Activated CD4-positive, alpha-beta T cell treated with anti-CD3 and anti-CD28 coated beads, Interleukin-2, amount 50 U/mL, for 24 hours (primary cell): ENCODE data around the gene LRMDA.
"Not testable (repeated sequence)": the region's sequence is repeated elsewhere in the genome, so short reads cannot be mapped to it uniquely, and the experiment has no call there.

Source experiments
- DNase-seq, 2 donors: peaks; one replicate each; pipeline ENCODE4 v3.0.0-alpha.2; 2020; ENCODE audit warnings: low read depth in 1 of 2, low spot score in 1 of 2

Gene LRMDA

DNA sequence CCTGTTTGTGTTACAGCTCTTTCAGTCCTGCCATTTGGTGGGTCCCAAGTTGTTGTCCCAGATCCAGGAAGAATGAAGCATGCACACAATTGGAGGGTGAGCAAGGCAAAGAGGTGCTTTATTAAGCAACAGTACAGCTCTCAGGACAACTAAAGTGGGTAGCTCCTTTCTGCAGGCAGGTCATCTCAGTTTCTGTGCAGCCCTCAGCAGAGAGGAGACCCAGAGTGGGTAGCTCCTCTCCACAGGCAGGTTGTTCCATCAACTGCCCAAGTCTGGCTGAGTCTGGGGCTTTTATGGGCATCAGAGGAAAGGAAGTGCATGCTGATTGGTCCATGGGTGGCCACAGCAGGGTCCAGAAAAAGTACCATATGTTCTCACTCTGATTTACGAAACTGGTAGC is 624.5 kb downstream of the LRMDA start:
- DNase-seq, result no peak

DNA sequence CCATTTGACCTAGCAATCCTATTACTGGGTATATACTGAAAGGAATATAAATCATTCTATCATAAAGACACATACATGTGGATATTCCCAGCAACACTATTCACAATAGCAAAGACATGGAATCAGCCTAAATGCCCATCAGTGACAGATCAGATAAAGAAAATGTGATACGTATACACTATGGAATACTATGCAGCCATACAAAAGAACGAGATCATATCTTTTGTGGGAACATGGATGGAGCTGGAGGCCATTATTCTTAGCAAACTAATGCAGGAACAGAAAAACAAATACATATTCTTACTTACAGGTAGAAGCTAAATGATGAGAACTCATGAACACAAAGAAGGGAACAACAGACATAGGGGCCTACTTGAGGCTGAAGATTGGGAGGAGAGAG is 629.6 kb downstream of the LRMDA start:
- DNase-seq, result not testable (repeated sequence)

DNA sequence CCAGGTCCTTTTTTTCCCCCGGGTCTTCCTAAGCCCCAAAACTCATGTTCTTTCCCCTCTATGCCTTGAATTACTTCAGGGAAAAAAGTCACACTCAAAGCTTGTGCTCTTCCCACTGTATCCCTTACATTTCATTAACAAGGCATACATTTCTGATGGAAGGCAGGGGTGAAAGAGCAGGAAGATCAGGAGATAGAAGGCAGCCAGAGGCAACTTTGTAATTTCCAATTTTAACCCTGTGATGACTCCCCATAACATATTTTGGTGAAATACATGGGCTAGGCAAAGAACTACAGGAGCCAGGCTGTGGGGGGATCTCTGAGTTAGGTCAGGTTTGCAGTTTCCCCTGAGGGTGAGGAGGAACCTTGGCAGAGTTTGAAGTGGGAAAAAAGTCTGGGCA is 635.0 kb downstream of the LRMDA start:
- no peak for DNase-seq

DNA sequence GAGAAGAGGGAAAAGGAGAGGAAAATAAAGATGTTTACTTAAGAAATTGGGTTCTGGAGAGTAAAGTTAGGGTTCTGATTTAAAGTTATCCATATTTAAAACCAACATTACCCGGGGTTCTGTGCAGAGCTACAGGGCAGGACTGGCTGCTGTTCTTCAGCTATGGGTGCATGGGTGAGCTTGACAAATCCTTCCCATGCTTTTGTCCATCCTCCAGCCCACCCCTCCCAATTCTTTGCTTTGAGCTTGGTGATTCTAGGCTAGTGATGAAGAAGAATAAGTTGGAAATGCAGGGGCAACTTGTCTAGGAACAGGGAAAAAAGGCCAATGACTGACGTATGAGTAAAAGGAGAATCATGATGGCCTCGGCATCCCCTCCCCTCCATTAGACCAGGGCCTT is 636.0 kb downstream of the LRMDA start:
- no peak for DNase-seq

DNA sequence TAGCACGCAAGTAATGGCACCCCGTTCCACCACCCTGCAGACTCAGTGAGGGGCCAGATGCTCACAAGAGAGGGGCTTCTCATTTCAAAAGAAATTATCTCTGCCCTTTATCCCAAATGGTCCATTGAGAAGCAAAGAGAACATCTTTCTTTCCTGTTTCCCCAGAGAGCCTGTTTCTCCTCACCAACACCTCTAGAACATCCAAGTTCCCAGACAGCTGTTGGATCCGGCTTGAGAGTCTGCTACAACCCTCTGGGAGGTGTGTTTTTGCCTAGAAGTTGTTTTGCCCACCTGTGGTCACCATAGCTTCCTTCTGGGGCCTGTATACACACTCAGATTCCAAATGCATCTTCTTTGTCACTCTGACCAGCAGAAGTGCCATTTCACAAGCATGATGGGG is 637.4 kb downstream of the LRMDA start:
- DNase-seq, result no peak

DNA sequence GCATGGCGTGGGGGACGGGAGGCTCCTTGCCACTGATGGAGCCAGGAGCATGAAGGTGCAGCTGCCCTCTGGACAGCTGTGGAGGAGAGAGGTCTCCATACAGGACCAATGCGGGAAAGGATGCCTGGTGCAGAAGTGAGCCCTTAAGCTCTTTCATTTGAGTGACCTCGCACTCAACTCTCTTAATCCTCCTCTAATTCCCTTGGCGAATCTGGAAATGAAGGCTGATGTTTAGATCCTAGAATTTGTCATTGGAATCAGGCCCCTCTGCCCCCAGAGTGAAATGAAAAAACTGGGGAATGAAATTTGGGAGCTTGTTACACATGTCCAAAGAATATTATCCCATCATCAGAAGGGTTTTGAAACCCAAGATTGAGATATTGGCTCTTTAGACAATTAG is 639.5 kb downstream of the LRMDA start:
- DNase-seq, result no peak

DNA sequence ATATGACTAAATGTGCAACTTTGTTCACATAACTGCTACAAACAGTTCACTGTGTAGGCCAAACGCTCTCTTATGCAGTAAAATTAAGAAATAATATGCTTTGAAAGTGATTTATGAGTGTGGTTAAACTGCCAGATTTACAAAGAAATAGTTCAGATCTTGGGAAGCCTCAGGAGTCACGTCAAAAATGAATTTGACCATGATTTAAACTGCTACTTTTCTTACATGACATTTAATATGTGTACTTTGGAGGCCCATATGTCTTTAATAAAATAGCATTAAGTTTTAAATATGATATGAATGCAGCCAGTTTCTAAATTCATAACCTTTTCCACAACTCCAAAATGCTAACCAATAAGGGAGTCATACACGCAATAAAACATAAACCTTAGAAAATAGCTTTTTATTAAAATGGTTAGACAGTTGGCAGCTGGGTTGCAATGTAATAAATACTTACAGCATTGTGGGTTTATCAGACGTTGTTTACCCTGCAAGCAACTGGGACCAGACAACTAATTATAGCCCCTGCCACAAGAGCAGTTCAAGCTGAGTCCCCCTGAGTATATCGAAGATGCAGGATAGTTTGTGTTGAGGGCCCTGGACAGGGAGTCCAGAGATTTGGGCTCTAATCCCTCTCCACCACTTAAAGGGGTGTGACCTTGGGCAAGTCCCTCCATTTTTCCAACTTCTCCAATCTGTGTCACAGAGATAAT is 640.4 kb downstream of the LRMDA start:
- no peak for DNase-seq

DNA sequence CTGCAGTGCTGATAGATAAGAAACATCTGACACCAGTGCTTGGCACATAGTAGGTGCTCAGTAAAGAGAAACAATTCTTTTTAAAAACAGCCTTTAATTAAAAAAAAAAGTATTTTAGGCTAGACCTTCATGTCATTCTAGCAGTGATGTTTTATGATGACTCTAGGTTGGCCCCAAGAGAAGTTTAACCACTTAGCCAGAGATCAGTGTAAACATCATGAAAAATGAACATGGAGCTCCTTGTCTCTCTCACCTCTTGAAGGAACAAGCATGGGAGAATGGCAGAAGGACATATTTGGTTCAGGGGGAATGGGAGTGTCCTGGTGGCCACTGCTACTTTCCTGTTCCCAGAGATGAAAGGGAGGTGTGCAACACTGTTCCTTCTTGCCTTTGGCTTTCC is 641.0 kb downstream of the LRMDA start:
- no peak for DNase-seq

DNA sequence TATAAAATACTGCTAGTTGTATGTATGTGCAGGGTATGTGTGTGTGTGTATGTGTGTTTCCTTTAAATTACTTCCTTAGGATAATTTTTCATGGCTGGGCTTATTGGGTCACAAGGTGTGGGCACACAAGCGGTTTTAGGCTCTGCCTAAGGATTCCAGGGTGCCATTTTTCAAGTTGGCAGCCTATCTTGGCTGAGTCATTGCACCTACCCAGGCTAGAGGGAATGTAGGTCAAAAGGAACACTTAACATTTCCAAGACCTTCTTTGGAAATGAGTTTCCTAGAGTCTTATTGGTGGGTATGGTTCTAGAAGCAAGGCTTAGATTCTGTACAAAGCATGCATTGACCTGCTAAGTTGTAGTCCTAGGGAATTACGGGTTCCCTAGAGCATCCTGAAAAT is 642.1 kb downstream of the LRMDA start:
- DNase-seq, result no peak

DNA sequence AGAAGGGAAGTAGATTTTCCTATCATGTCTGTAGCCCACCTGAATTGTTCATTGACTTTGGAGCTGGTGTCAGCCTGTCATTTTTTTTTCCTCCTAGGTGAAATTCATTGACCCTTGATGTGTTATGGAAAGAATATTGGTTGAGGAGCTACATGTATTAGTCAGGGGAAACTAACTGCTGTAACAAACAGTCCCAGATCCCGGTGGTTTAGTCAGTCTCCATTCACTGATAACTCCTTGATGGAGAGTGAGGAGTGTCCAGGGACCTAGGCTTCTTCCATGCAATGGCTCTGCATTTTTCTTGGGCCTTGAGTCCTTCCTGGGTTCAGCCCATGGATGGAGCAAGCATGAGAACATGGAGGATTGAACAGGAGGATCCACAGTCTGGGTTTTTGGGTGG is 643.2 kb downstream of the LRMDA start:
- no peak for DNase-seq

DNA sequence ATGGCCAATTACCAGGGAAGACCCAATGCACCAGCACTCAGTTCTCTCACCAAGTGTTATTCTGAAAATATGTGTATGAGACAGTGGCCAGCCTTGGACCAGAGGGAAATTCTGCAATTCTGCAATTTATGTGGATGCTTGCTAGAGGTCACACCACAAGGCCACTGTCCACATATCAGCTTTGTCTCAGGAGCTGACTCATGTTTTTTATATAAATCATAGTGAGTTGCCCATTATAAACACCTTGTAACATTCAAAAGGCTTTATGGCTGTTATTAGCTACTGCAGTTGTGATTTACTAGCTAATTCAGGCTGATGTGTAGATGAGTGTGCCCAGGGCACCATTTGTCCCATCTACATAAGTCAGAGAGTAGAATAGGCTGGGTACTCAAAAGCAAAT is 649.0 kb downstream of the LRMDA start:
- no peak for DNase-seq

DNA sequence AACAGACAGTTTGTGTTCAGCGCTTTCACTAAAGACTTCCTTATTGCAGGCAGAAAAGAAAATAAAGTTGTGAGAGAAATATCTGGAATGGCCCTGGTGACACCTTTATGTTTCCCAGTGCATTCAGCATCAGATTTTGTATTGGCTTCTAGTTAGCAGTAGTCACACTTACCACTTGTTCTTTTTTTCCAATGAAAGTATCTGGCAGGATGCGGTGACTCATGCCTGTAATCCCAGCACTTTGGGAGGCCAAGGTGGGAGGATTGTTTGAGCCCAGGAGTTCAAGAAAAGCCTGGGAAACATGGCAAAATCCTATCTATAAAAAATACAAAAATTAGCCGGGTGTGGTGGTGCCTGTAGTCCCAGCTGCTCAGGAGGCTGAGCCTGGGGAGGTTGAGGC is 649.6 kb downstream of the LRMDA start:
- no peak for DNase-seq

DNA sequence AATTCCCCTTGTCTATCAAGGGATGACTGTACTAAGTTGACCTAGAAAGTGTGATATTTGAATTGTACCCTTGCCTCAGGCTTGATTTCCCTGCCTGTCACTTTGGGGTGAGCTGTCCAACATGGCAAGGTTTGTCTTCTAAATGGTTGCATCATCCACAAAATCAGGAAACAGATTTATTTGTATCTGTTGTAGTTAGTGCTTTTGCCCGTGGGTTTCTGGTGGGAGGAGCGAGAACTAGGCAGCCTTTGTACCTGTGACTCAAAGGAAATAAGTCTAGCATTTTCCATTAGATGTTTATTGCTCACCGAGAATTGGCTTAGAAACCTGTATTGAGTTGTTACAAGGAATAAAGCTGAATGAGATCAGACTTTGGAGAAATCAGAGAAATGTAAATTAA is 650.8 kb downstream of the LRMDA start:
- DNase-seq, result no peak

DNA sequence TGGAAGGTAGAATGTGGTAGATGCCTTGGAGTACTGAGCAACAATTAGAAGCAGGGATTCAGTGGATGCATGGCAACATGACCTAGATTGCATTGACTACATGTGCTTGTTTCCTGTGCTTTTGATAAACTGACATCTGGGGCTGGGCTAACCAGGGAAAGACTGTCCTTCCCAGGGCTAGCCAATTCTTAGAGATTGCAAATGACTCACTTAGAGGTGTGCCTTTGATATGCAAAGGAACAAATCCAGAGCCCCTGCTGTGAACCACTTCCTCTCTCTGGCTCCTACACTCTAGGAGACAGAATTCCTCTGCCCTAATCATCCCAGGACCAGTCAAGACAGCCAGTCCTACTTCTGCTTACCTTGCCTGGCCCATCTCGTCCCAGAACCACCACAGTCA is 651.5 kb downstream of the LRMDA start:
- DNase-seq, result no peak

DNA sequence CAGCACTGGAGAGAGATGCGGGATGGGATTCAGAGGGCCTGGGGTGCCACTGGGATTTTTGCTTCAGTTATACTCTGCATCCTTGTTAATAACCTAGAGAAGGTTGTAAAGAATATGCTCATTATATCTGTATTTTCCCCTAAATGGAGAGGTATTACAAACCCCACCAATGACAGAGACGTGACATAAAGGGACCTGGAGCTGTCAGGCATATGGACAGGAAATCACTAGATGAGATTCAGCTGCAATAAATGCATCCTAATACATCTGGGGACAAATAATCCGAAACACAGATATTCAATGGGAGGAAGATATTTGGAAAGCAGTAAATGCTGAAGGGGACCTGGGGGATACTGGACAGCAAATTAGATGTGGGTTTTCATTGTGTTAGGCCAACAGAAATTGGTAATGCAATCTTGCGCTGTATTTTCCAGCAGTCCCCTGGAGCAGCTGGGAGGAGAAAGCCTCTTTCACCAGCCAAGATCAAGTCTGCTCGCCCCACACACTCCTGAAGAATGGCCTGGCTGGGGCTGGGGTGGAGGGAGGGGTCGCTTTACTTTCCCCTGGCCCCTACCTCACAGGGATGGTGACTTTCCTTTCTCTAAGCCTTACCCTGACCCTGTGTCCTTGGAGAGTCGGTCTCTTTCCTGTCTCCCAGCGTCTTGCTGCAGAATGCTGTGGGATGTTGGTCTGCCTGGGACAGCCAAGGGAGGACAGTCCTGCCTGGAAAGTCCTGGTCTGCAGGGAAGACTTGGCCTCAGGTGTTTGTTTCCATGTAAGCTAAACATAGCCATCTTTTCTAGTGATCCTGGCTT is 653.8 kb downstream of the LRMDA start:
- DNase-seq, result no peak

DNA sequence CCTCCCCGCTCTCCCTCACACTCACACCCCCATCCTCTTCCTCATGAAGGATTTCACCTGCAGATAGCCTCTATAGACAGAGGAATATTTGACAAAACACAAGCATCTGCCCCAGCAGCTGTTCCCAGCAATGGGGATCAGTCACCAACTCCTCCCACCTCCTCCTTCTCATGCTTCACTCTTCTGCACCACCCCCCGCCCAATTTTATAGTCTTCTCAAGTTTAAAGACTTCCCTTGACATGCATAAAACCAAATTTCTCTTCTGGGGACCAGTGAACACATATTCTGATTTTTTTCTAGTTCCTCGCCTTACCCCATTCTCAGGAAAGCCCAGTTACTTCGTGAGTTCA is 654.4 kb downstream of the LRMDA start:
- no peak for DNase-seq

DNA sequence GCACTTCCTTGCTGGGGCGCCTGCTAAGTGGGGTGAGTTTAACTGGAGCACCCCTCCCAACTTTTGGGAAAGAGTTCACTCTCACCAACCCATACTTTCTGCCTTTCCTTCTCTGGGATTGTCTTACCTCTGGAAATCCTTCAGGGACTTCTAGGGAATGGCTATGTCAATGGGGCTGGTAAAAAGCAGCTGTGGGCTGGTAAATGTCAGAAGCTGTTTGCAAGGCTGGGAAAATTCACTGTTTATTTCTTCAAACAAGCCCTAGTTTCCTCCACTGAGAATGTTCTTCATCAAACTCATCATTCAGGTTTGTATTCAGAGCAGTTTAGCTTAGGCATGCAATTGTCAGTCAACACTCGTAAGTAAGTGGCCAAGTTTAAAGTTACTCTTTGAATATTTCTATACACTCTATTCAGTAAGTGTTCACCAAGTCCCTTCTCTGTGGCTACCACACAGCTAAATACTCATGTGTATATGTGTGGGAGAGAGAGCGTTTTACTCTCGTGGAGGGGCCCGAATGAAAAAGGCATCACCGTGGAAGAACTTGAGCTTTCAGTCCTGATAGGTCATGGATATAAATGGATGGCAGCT is 654.8 kb downstream of the LRMDA start:
- DNase-seq, result no peak

DNA sequence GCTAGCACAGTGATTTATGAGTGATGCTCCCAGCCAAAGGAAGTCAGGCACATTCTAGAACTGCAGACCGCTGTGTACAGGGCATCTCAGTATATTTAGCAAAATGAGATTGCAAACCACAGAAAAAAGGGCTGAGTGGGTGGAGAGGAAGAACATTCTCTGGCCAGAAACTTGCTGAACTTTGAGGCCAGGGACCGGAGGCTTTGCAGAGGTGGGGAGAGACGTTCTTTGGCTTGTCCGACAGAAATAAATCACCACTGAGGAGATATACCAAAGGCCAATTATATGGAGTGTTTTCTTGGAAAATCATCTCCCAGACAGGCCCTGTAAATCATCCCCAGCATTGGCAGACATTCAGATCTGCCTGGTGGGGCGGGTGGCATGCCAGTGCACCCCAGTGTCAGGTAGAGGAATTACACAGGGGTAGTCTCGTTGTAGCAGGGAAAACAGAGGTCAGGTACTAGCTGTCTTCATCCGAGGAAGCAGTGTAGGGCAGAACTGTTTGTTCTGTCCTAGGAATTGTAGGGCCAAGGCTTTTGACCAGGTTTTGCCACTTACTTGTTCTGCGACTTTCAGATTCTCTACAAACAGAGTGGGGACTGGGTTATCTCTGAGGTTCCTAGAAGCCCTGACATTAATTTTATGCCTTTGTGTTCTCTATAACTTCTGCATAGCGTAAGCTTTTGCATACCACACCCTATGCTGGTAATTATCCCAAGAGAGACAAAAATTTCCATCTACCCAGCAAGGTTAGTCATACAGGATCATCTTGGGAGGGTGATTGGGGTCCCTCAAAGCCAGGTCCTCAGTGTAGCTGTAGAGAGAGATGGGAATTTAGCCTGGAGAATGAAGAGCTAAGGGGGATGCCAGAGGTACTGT is 655.6 kb downstream of the LRMDA start:
- no peak for DNase-seq

DNA sequence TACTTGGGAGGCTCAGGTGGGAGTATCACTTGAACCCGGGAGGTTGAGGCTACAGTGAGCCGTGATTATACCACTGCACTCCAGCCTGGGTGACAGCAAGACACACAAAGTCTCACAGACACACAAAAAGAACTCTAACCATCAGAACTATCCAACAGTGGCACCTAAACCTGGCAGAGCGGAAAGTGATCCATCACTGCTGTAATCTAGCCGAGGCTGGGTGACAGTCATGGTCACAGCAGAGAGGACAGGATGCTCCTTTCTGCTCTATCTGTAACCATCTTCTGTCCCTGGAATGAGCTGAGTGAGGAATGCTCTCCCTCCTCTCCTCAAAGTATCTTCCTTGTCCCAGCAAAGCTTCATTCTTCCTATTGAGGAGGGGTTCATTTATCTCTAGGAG is 656.6 kb downstream of the LRMDA start:
- DNase-seq, result no peak

DNA sequence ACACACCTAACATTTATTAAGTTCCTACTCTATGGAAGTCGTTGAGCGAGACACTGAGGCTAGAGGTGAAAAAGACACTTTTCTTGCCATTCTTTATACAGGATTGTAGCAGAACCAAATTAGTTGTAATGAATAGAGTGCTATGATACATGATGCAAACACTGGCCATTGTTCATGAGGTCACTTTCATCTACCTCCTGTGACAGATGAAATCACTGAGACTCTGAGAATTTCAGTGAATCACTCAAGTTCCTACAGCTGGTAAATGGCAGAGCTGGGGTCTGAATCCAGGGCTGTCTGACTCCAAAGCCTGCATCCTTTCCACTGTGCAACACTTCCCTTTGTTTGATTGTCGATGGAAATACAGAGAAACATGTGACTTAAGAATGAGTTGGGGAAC is 657.6 kb downstream of the LRMDA start:
- DNase-seq, result no peak

DNA sequence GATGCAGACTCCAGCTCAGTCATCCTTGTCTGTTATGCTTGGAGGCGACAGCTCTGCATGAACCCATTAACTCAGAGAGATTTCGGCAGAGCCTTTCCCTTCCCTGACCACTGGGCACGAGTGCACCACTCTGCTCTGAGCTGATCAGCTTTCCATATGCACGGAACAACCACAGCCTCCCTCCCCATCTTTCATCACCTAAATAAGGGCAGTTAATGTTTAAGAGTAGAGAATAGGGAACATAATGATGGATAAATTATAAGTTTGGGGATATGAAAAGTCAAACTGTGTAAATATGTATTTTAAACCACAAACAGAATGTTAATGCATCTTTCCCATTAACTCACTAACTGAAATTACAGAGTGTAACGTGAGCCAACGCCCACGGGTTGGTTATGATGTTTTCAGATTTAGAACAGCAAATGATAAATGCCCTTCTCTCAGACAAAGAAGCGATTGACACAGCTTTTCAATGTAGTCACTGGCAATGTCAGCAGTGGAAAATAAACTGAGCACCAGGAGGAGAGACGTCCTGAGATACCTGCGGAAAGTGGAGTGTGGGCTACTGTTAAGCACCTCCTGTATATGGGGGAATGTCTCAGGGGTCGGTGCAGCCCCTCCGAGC is 658.2 kb downstream of the LRMDA start:
- no peak for DNase-seq
